Lung (tissue), 16 donors: ENCODE results near the gene SLC66A2. TPM values are rescaled to one million over a fixed set of nuclear protein-coding genes. Genes with fewer than 3 reads are reported as not detected.
"Not testable (repeated sequence)": the region's sequence is repeated elsewhere in the genome, so short reads cannot be mapped to it uniquely, and the experiment has no call there.

Source experiments
- ATAC-seq: fragments of 200-7000 bp; cut with Tn5 transposase; one replicate; pipeline ENCODE4 v1.9.1; 2020; ENCODE audit warnings: moderate number of reproducible peaks; ENCODE audit not compliant: insufficient read depth, low FRiP score
- DNase-seq, 3 donors: peaks; one replicate each; pipeline ENCODE4 v3.0.0-alpha.2; 2013 to 2017
- H3K27ac ChIP-seq, 2 donors: one replicate each; pipeline ENCODE4 v1.5.1; 2013; ENCODE audit warnings: mild to moderate bottlenecking in 2 of 2, moderate library complexity in 2 of 2, control low read depth in 1 of 2, inconsistent platforms in 1 of 2, low read depth in 1 of 2, low read length in 1 of 2
- H3K27me3 ChIP-seq, 3 donors: one replicate each; pipeline ENCODE4 v1.5.1; 2013; ENCODE audit warnings: low read length in 2 of 3; ENCODE audit not compliant: control insufficient read depth in 3 of 3, insufficient read depth in 3 of 3
- H3K36me3 ChIP-seq, 4 donors: one replicate each; pipeline ENCODE4 v1.5.1; 2013; ENCODE audit warnings: low read length in 4 of 4, mild to moderate bottlenecking in 1 of 4, moderate library complexity in 1 of 4; ENCODE audit not compliant: control insufficient read depth in 4 of 4, insufficient read depth in 4 of 4
- H3K4me1 ChIP-seq, 5 donors: one replicate each; pipeline ENCODE4 v1.5.1; 2013; ENCODE audit warnings: low read length in 5 of 5, mild to moderate bottlenecking in 2 of 5, moderate library complexity in 1 of 5; ENCODE audit not compliant: control insufficient read depth in 5 of 5, insufficient read depth in 5 of 5
- H3K4me3 ChIP-seq: one replicate; pipeline ENCODE4 v1.5.1; 2013; ENCODE audit warnings: mild to moderate bottlenecking, control low read depth, moderate library complexity
- H3K9ac ChIP-seq, 2 donors: one replicate each; pipeline ENCODE4 v1.5.1; 2013; ENCODE audit warnings: low read length in 2 of 2, control low read depth in 1 of 2; ENCODE audit not compliant: insufficient read depth in 1 of 2
- H3K9me3 ChIP-seq, 4 donors: one replicate each; pipeline ENCODE4 v1.5.1; 2013; ENCODE audit warnings: low read length in 3 of 4, mild to moderate bottlenecking in 1 of 4, moderate library complexity in 1 of 4; ENCODE audit not compliant: control insufficient read depth in 4 of 4, insufficient read depth in 3 of 4
- CTCF ChIP-seq: IDR thresholded peaks from 2 replicates; pipeline ENCODE4 v1.5.1; 2012; ENCODE audit warnings: mild to moderate bottlenecking; ENCODE audit errors: control extremely low read depth, extremely low read depth
- WGBS, 2 donors: extraction: QIAGEN DNeasy Blood & Tissue Kit; methylation state at CpG; one replicate each; pipeline ENCODE4 v1.1.7; 2013; 5-methylcytosine and 5-hydroxymethylcytosine counted together
- long read RNA-seq, 5 donors: transcript quantifications; one replicate each; lab custom pipeline, GENCODE V29; 2026
- polyA plus RNA-seq, 2 donors: library from polyadenylated mRNA; stranded (reverse); fragments of 200-250 nt; gene quantifications; one replicate each; pipeline ENCODE4 v1.2.1, GENCODE V29; 2013
- total RNA-seq, 2 donors: library from RNA; depleted of rRNA in 1 of 2; stranded (reverse); fragments of >200 nt in 1 of 2; gene quantifications; one replicate each; pipeline ENCODE4 v1.2.1, GENCODE V29; 2014 to 2021
- donor health status: control.
- donor health status: control.
- donor health status: Bipolar disorder and iron deficiency.
- donor health status: healthy.
- donor health status: DM: yes; HTN: yes; CAD: no.

Gene SLC66A2
- total RNA-seq (10 to 100 TPM; 26.5 to 69.8 TPM), polyA plus RNA-seq (10 to 100 TPM; 54.9 to 71.8 TPM)
- long read RNA-seq, donor 1, transcript PQLC1-202 (5 exons, 2,475 nt) = major isoform, 7 of 26 reads
- long read RNA-seq, donor 1, partial matches to known transcripts = 0 of 26 reads
- long read RNA-seq, donor 1, other reads (novel, unspliced or antisense) = 16 of 26 reads
- long read RNA-seq, donor 2, transcript PQLC1-202 (5 exons, 2,475 nt) = major isoform, 5 of 12 reads
- long read RNA-seq, donor 2, transcript PQLC1-203 (6 exons, 2,555 nt) = major isoform, 5 of 12 reads
- long read RNA-seq, donor 2, partial matches to known transcripts = 0 of 12 reads
- long read RNA-seq, donor 2, other reads (novel, unspliced or antisense) = 0 of 12 reads
- long read RNA-seq, donor 3, partial matches to known transcripts = 0 of 8 reads
- long read RNA-seq, donor 3, other reads (novel, unspliced or antisense) = 0 of 8 reads
- long read RNA-seq, donor 4, partial matches to known transcripts = 0 of 6 reads
- long read RNA-seq, donor 4, other reads (novel, unspliced or antisense) = 0 of 6 reads
- long read RNA-seq, donor 5, transcript PQLC1-203 (6 exons, 2,555 nt) = major isoform, 6 of 10 reads
- long read RNA-seq, donor 5, partial matches to known transcripts = 0 of 10 reads
- long read RNA-seq, donor 5, other reads (novel, unspliced or antisense) = 0 of 10 reads

GRCh38 chr18:79951545-79952455 is at the start of gene SLC66A2:
TSS of gene SLC66A2 (minus strand) at chr18:79951653. CDS start at chr18:79950926, 727 bp downstream.
- no peaks in the 10 kb centered on the region for H3K9me3 ChIP-seq
- peak within 1 kb of the TSS; percentile 67 to 78 for H3K27ac ChIP-seq
- no peaks in the 10 kb centered on the region for H3K27me3 ChIP-seq
- WGBS, 2 donors = 0 to 1% methylated on average over 76 to 126 of the region's 126 CpGs
- ATAC-seq (peak; percentile 90), DNase-seq (peak; percentile 87 to 93 (median 92))
- peaks cover 4 to 26% (median 11%) of the 10 kb centered on the region in 5 donors for H3K4me1 ChIP-seq
- peaks cover 0 to 6% (median 3%) of the 10 kb centered on the region in 4 donors for H3K36me3 ChIP-seq
- H3K4me3 ChIP-seq = peak within 1 kb of the TSS; percentile 80
- no peak for TF ChIP-seq CTCF
- peak within 1 kb of the TSS; percentile 55 to 57 for H3K9ac ChIP-seq

- no peak for TF ChIP-seq CTCF
Measured at GRCh38 chr18:80000877-80001276, 49.4 kb upstream of the SLC66A2 start.

GRCh38 chr18:79999701-80000100 is 48.2 kb upstream of the SLC66A2 start:
- H3K9me3 ChIP-seq = peaks cover 0 to 12% (median 5%) of the 10 kb centered on the region in 4 donors
- WGBS, 2 donors = 91 to 94% methylated on average over 2 of the region's 2 CpGs
- H3K4me1 ChIP-seq, H3K27me3 ChIP-seq, H3K27ac ChIP-seq, H3K9ac ChIP-seq, ATAC-seq, H3K4me3 ChIP-seq, H3K36me3 ChIP-seq, DNase-seq: not testable (repeated sequence)

More at GRCh38 chr18:80000877-80001276, 49.4 kb upstream of the SLC66A2 start:
- H3K36me3 ChIP-seq = no peaks in the 10 kb centered on the region
- no peak overlapping the region for H3K4me3 ChIP-seq
- H3K4me1 ChIP-seq = no peaks in the 10 kb centered on the region
- 80 to 92% methylated on average over 3 of the region's 3 CpGs for WGBS, 2 donors
- ATAC-seq = no peak
- no peak overlapping the region for H3K27ac ChIP-seq
- DNase-seq = no peak
- no peak overlapping the region for H3K9ac ChIP-seq
- H3K27me3 ChIP-seq = no peaks in the 10 kb centered on the region
- H3K9me3 ChIP-seq = peaks cover 0 to 15% (median 5%) of the 10 kb centered on the region in 4 donors
